BLaER1 (cell line): ENCODE data around the gene RUBCNL.

ENCODE experiments used
- H3K27ac ChIP-seq: shearing (Covaris generic); formaldehyde crosslinking; 2 replicates; pipeline ENCODE4 v1.8.1; 2022
- H3K27me3 ChIP-seq: shearing (Covaris generic); formaldehyde crosslinking; 2 replicates; pipeline ENCODE4 v1.8.1; 2022
- H3K36me3 ChIP-seq: shearing (Covaris generic); formaldehyde crosslinking; 2 replicates; pipeline ENCODE4 v1.8.1; 2022
- H3K4me1 ChIP-seq: shearing (Covaris generic); formaldehyde crosslinking; 2 replicates; pipeline ENCODE4 v1.8.1; 2022
- H3K4me2 ChIP-seq: shearing (Covaris generic); formaldehyde crosslinking; 2 replicates; pipeline ENCODE4 v1.8.1; 2022
- H3K4me3 ChIP-seq: shearing (Covaris generic); formaldehyde crosslinking; 2 replicates; pipeline ENCODE4 v1.8.1; 2022
- H3K9ac ChIP-seq: shearing (Covaris generic); formaldehyde crosslinking; 2 replicates; pipeline ENCODE4 v1.8.1; 2022
- H3K9me3 ChIP-seq: shearing (Covaris generic); formaldehyde crosslinking; 2 replicates; pipeline ENCODE4 v1.8.1; 2022
- H4K20me1 ChIP-seq: shearing (Covaris generic); formaldehyde crosslinking; 2 replicates; pipeline ENCODE4 v1.8.1; 2022
- Cebpa-rat ChIP-seq: shearing (Covaris generic); IDR thresholded peaks from 2 replicates; pipeline ENCODE4 v1.8.1; 2022

RUBCNL gene

GRCh38 chr13:46314587-46314986 is 72.5 kb downstream of the RUBCNL start:
- Histone ChIP-seq H3K9ac (no peak overlapping the region), H3K4me3 (no peak overlapping the region), H3K9me3 (peaks cover 9% of the 10 kb centered on the region; the same call in 1 of the 2 replicates), H3K27ac (no peak overlapping the region), H4K20me1 (no peaks in the 10 kb centered on the region), H3K27me3 (no peaks in the 10 kb centered on the region), H3K4me2 (no peak overlapping the region), H3K36me3 (no peaks in the 10 kb centered on the region), H3K4me1 (no peaks in the 10 kb centered on the region)
- no peak for TF ChIP-seq Cebpa-rat

GRCh38 chr13:46313432-46314257 is 73.4 kb downstream of the RUBCNL start:
- H3K4me3 ChIP-seq = no peak overlapping the region
- H3K36me3 ChIP-seq = no peaks in the 10 kb centered on the region
- peaks cover 9% of the 10 kb centered on the region; the same call in 1 of the 2 replicates for H3K9me3 ChIP-seq
- no peak overlapping the region for H3K4me2 ChIP-seq
- H3K9ac ChIP-seq = no peak overlapping the region
- H3K27ac ChIP-seq = no peak overlapping the region
- H3K27me3 ChIP-seq = no peaks in the 10 kb centered on the region
- no peaks in the 10 kb centered on the region for H3K4me1 ChIP-seq
- TF ChIP-seq Cebpa-rat = no peak
- no peaks in the 10 kb centered on the region for H4K20me1 ChIP-seq

DNA sequence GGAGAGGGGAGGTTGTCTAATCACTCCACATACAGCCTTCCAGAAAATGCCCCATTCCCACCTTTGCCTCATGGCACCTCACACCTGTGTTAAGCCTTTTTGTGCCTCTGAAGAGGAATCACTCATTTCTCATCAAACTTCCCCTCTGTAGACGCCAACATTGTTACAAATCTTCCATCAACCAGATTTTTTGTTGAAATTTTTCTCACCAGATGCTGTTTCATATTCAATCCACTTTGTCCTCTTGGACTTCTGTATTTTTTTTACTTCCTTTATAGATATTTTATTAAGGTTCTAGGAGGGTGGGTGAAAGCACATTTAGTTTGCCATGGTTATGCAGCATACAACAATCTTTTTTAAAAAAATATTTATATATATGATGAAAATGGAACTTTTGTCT is 74.0 kb downstream of the RUBCNL start:
- Histone ChIP-seq H3K4me2 (no peak overlapping the region), H3K9ac (no peak overlapping the region), H3K36me3 (no peaks in the 10 kb centered on the region), H3K27ac (no peak overlapping the region), H4K20me1 (no peaks in the 10 kb centered on the region), H3K4me1 (no peaks in the 10 kb centered on the region), H3K9me3 (peaks cover 9% of the 10 kb centered on the region; the same call in 1 of the 2 replicates), H3K27me3 (no peaks in the 10 kb centered on the region), H3K4me3 (no peak overlapping the region)
- TF ChIP-seq Cebpa-rat = no peak

DNA sequence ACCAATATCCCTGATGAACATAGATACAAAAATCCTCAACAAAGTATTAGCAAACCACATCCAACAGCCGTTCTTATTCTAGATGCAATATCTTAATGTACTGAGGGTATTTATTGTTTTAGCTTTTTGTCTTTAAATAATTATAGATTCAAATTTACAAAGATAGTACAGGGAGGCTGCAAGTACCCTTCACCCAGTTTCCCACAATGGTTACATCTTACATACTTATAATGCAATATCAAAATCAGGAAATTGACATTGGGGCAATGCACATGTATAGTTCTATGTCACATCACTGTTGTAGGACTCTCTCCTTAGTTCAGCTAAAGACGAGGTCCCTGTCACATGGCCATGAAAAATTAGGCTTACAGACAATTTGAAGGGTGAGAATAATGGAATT is 75.8 kb downstream of the RUBCNL start:
- Histone ChIP-seq H3K27me3 (no peaks in the 10 kb centered on the region), H3K9me3 (peaks cover 9% of the 10 kb centered on the region; the same call in 1 of the 2 replicates), H3K4me2 (no peak overlapping the region), H3K4me3 (no peak overlapping the region), H3K9ac (no peak overlapping the region), H4K20me1 (no peaks in the 10 kb centered on the region), H3K27ac (no peak overlapping the region), H3K36me3 (no peaks in the 10 kb centered on the region), H3K4me1 (no peaks in the 10 kb centered on the region)
- TF ChIP-seq Cebpa-rat = no peak

DNA sequence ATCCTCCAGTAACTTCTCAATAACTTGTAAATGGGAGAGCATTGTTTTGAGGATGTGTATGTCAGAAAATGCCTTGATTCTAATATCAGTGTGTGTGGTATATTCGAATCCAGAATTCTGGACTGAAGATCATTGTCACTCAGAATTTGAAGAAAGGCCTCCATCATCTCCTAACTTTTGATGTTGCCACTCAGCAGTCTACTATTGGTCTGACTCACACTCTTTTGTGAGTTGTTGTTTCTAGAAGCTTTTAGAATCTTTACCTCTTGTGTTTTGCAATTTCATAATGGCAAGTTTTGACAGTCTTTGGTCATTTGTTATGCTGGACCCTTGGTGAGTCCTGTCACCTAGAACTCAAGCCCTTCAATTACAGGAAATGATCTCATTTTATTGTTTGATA is 77.0 kb downstream of the RUBCNL start:
- H3K27ac ChIP-seq = no peak overlapping the region
- H4K20me1 ChIP-seq = no peaks in the 10 kb centered on the region
- no peak overlapping the region for H3K4me2 ChIP-seq

GRCh38 chr13:46307554-46307953 is 79.5 kb downstream of the RUBCNL start:
- Histone ChIP-seq H3K9me3 (peaks cover 13% of the 10 kb centered on the region; the same call in 1 of the 2 replicates), H3K4me1 (no peaks in the 10 kb centered on the region), H3K4me2 (no peak overlapping the region), H3K27ac (no peak overlapping the region), H3K27me3 (no peaks in the 10 kb centered on the region), H3K9ac (no peak overlapping the region), H3K36me3 (no peaks in the 10 kb centered on the region), H3K4me3 (no peak overlapping the region), H4K20me1 (no peaks in the 10 kb centered on the region)
- TF ChIP-seq Cebpa-rat = no peak

More for the DNA sequence above, 77.0 kb downstream of the RUBCNL start:
- Histone ChIP-seq H3K9ac (no peak overlapping the region), H3K4me3 (no peak overlapping the region), H3K36me3 (no peaks in the 10 kb centered on the region), H3K4me1 (no peaks in the 10 kb centered on the region), H3K27me3 (no peaks in the 10 kb centered on the region), H3K9me3 (peaks cover 9% of the 10 kb centered on the region; the same call in 1 of the 2 replicates)
- TF ChIP-seq Cebpa-rat = no peak

DNA sequence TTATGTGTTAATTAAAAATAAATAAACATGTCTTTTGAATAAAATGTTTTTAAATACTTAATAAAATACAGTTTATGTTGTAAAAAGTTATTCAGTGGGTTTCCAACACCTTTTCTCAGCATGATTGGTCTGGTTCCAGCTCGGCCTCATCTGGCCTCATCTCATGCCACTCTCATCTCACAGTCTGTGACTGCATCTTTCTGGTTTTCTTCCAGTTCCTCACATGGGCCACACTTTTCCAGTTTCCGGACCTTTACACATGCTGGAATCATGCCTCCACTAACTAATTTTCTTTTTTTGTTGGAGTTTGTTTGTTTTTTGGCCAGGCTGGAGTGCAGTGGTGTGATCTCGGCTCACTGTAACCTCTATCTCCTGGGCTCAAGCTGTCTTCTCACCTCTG is 82.5 kb downstream of the RUBCNL start:
- H3K4me3 ChIP-seq = no peak overlapping the region
- no peaks in the 10 kb centered on the region for H4K20me1 ChIP-seq
- no peaks in the 10 kb centered on the region for H3K4me1 ChIP-seq
- no peak overlapping the region for H3K4me2 ChIP-seq
- H3K9ac ChIP-seq = no peak overlapping the region
- H3K9me3 ChIP-seq = peaks cover 19% of the 10 kb centered on the region
- H3K27ac ChIP-seq = no peak overlapping the region
- H3K27me3 ChIP-seq = no peaks in the 10 kb centered on the region
- no peaks in the 10 kb centered on the region for H3K36me3 ChIP-seq
- no peak for TF ChIP-seq Cebpa-rat

GRCh38 chr13:46303742-46304385 is 83.2 kb downstream of the RUBCNL start:
- no peak overlapping the region for H3K27ac ChIP-seq
- no peaks in the 10 kb centered on the region for H3K36me3 ChIP-seq
- peaks cover 25% of the 10 kb centered on the region for H3K9me3 ChIP-seq
- no peak overlapping the region for H3K4me3 ChIP-seq
- H3K4me1 ChIP-seq = no peaks in the 10 kb centered on the region
- no peaks in the 10 kb centered on the region for H3K27me3 ChIP-seq
- no peak overlapping the region for H3K4me2 ChIP-seq
- no peak overlapping the region for H3K9ac ChIP-seq
- TF ChIP-seq Cebpa-rat = no peak
- no peaks in the 10 kb centered on the region for H4K20me1 ChIP-seq

DNA sequence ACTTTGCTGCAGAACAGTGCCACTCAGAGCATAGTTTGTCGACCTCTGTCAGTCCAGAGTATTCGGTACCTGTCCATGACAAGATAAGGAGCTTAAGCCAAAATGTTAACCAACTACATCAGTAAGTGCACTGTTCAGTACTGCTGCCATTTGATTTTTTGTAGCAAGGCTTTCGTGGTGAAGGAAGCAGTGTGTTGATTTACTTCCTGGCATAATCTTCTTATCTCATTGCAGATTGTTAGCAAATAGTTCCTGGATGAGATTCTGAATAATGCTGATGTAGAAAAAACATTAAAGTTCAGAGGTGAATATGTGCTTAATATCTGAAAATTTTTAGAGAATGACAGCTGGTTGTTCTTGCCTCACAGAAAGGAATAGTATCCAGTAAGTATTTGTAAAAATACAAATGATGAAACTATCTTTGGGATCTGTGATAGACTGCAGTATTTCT is 89.7 kb downstream of the RUBCNL start:
- peaks cover 27% of the 10 kb centered on the region for H3K9me3 ChIP-seq
- no peak overlapping the region for H3K4me3 ChIP-seq
- H3K4me1 ChIP-seq = peaks cover 11% of the 10 kb centered on the region; the same call in 1 of the 2 replicates
- H3K4me2 ChIP-seq = no peak overlapping the region
- no peak overlapping the region for H3K9ac ChIP-seq
- H4K20me1 ChIP-seq = no peaks in the 10 kb centered on the region
- no peak overlapping the region for H3K27ac ChIP-seq
- TF ChIP-seq Cebpa-rat = no peak
- H3K27me3 ChIP-seq = no peaks in the 10 kb centered on the region
- no peaks in the 10 kb centered on the region for H3K36me3 ChIP-seq

DNA sequence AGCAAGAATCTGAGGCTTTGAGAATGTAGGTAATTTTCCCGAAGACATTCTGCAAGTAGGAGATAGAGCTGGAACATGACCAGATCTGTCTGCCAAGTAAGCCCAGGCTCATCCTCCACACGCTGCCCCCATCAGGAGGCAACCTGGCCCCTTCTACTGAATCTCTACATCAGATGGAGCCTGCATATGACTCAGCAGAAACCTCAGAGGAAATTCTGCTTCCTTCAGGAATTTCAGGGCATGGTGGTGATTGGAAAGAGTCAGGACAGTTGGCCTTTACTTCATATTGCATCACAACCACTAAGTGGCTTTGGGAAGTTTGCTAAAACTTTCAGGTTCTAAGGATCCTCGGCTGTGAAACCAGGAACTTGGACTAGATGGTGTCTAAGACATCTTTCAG is 90.1 kb downstream of the RUBCNL start:
- H3K4me3 ChIP-seq = no peak overlapping the region
- H3K4me1 ChIP-seq = peaks cover 11% of the 10 kb centered on the region; the same call in 1 of the 2 replicates
- H4K20me1 ChIP-seq = no peaks in the 10 kb centered on the region
- H3K36me3 ChIP-seq = no peaks in the 10 kb centered on the region
- H3K4me2 ChIP-seq = no peak overlapping the region
- peaks cover 25% of the 10 kb centered on the region for H3K9me3 ChIP-seq
- H3K9ac ChIP-seq = no peak overlapping the region
- no peaks in the 10 kb centered on the region for H3K27me3 ChIP-seq
- H3K27ac ChIP-seq = no peak overlapping the region
- TF ChIP-seq Cebpa-rat = no peak
